ENCODE results near the gene KLF16.

Gene KLF16

DNA sequence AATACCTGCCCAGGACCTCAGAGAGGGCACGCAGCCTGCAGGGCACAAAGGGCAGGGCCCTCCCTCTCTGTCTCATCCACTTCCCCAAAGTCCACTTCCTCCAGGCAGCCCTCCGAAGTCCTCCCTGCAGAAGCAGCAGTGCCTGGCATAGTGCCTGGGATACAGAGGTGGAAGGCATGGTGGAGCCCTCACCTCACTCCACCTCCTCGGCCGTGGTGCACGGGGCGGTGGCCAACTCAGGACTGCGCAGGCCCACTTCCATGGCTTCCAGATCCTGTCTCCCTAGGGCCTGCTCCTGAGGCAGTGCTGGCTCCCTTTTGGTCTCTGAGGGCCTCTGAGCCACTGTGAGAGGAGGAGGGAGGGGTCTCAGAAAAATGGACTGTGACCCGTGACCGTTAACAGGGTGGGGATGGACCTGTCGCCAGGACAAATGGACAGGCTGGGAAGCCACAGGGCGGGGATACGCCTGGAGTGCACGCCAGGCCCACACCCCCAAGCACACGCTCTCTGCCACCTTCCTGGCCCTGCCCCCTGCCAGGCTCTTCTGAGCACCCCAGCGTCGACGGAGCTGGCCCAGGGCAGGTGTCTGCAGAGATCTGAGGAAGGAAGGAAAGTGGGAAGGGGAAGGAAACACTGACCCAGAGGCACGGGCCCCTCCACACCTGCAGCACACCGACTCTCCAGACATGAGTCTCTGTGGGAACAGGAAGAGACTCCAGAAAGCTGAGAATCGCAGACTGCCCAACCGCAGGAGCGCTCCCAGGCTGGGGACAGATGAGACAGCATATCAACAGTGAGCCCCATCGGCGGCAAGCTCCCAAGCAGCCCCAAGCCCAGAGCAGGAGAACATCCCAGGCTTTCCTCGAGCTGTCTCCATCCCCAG is 23.5 kb downstream of the KLF16 start:
- TF ChIP-seq, protein P1, sequence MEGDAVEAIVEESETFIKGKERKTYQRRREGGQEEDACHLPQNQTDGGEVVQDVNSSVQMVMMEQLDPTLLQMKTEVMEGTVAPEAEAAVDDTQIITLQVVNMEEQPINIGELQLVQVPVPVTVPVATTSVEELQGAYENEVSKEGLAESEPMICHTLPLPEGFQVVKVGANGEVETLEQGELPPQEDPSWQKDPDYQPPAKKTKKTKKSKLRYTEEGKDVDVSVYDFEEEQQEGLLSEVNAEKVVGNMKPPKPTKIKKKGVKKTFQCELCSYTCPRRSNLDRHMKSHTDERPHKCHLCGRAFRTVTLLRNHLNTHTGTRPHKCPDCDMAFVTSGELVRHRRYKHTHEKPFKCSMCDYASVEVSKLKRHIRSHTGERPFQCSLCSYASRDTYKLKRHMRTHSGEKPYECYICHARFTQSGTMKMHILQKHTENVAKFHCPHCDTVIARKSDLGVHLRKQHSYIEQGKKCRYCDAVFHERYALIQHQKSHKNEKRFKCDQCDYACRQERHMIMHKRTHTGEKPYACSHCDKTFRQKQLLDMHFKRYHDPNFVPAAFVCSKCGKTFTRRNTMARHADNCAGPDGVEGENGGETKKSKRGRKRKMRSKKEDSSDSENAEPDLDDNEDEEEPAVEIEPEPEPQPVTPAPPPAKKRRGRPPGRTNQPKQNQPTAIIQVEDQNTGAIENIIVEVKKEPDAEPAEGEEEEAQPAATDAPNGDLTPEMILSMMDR (conservative IDR thresholded peaks at IDR 0.05): no peak
- H3K27ac ChIP-seq: no peak overlapping the region

DNA sequence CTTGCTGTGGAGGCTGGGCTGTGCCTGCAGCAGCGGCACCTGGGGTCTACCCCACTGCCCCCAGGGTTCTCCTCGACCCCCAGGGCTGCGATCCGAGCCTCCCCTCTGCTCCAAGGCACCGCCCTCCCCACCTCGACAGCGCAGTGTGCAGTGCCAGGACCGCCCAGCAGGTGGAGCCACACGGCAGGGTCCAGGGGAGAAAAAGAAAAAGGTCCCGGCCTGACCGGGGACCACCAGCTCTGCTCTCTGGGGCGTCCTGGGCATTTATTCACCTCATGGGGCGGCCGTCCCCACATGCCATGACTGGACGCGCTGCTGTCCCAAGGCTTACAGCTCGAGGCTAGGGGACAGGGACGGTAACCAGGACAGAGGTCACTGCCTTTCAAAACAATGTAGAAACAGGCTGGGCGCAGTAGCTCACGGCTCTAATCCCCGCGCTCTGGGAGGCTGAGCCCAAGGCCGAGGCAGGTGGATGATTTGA is 25.7 kb downstream of the KLF16 start:
- TF ChIP-seq, protein P1 (conservative IDR thresholded peaks at IDR 0.05): peak; percentile 92
- no peak overlapping the region for H3K27ac ChIP-seq

DNA sequence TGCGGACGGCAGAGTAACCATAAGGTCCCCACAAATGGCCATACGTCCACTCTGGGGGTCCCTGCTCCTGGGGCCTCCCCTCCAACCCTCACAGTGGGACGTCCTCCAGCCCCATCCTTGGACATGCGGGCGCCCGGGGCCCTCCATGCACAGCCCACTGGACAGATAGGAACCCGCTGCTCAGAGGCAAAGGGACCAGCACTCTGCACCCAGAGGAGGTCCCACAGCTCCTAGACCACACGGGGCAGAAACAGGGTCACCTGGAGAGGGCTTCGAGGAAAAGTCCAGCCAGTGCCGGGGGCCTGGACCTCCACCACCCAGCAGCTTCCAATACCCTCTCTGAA is 26.2 kb downstream of the KLF16 start:
- TF ChIP-seq, protein P1 (conservative IDR thresholded peaks at IDR 0.05): no peak
- no peak overlapping the region for H3K27ac ChIP-seq

DNA sequence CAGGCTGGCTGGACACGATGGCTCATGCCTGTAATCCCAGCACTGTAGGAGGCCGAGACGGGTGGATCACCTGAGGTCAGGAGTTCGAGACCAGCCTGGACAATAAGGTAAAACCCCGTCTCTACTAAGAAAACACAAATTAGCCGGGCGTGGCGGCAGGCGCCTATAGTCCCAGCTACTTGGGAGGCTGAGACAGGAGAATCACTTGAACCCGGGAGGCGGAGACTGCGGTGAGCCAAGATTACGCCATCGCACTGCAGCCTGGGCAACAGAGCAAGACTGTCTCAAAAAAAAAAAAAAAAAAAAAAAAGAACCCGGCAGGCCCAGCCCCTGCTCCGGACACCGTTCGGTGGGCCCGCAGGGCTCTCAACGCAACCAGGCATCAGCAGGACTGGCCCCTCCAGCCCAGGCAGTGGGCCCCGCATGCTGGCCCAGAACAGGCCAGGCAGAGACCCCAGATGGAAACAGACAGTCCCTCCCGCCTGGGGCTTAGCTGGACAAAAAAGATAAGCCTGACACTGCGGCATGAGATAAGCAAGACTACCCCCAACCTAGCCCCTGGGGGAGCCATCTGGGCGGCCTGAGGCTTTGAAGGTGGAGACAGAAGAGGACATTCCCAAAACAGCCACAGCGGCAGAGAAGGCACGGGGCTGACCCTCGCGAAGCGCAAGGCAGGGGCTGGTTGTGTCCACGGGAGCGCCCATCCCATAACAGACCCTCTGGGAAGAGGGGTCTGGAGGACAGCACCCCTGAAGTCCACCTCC is 26.7 kb downstream of the KLF16 start:
- TF ChIP-seq, protein P1 (conservative IDR thresholded peaks at IDR 0.05): no peak
- H3K27ac ChIP-seq: no peak overlapping the region

DNA sequence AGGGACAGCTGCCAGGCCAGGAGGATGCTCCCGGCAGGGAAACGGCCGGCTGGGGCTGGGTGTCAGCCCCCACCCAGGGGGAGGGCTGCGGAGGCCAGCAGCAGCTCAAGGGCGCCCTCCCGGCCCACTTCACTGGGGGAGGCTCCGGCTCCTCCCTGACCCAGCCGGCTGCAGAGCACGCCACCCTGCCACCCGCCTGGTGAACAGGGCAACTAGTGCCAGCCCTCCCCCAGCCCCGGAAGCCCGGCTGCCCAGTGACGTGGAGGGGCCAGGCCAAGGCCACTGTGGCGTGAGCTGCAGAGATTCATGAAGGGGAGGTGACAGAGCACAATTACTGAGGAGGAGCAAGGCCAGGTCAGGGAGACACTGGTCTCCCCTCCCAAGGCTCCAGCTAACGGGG is 29.8 kb downstream of the KLF16 start:
- H3K27ac ChIP-seq: no peak overlapping the region
- TF ChIP-seq, protein P1 (conservative IDR thresholded peaks at IDR 0.05): no peak

DNA sequence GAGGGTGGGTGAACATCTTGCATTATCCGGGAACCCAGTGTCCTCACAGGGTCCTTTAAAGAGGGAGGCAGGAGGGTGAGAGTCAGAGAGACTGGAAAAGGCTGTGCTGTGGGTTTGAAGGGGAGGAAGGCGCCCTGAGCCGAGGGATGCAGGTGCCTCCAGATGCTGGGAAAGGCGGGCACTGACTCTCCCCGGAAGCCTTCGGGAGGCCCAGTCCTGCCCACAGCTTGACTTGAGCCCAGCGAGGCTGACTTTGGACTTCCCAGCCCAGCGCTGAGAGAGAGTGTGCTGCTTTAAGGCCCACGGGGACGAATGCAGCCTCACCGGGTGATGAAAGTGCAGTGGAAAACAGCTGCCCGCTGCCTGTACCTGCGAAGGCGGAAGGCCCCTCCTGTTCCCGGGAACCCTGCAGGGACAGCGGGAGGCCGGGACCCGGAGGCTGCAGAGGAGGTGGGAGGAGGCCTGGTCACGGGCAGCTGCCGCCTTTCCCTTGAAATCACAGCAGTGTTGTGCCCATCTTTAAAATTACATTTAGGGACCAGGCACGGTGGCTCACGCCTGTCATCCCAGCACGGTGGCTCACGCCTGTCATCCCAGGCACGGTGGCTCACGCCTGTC is 31.2 kb downstream of the KLF16 start:
- H3K27ac ChIP-seq: no peak overlapping the region
- TF ChIP-seq, protein P1 (conservative IDR thresholded peaks at IDR 0.05): no peak

DNA sequence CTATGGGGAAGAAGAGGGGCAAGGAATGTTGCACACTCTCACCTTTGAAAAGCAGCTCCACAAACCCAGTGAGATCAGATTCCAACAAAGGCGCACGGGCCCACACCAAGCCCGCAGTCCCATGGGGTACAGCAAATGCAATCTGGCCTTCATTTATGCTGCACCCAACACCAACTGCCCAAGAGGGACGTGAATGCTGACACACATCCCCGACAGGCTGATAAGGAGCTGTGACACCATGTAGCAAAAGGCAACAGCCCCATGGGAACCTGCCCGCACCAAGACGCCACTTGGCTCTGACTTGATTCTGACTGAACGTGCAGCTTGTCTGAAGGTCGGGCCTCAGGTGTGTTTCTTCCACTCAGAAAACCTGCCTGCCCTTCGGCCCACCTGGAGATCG is 32.4 kb downstream of the KLF16 start:
- peak overlapping the region; percentile 73 for H3K27ac ChIP-seq
- TF ChIP-seq, protein P1 (conservative IDR thresholded peaks at IDR 0.05): no peak

All from VCaP (cell line).